ENCODE results near the gene SDK1. TPM values are rescaled to one million over a fixed set of nuclear protein-coding genes. Genes with fewer than 3 reads are reported as not detected.

SDK1 gene
- total RNA-seq, 2 experiments from 2014 or later: 0.19 to 0.36 TPM

DNA sequence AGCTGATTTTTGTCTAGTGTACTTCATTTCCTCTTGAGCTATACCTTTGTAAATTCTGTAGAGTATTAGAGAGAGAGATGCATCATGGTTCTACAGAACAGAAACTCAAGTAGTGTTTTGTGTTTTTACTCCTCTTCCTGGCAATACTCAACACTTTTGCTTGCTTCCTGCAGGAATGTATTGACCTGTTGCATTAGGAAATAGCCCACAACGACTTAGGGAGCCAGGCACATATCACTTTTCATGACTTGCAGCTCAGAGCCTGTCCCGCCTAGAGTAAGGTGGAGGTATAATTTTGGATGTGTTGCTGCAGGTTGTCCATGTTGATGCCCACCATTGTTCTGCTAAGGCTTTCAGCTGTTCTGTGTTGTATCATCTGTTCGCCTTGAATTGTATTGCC lies 216.3 kb downstream of the SDK1 start:
- POLR2A ChIA-PET: interaction anchor here (1.1 kb wide), 1 partner anchor 653 kb away, joined by 3 read pairs; no protein-coding TSS in a partner anchor

DNA sequence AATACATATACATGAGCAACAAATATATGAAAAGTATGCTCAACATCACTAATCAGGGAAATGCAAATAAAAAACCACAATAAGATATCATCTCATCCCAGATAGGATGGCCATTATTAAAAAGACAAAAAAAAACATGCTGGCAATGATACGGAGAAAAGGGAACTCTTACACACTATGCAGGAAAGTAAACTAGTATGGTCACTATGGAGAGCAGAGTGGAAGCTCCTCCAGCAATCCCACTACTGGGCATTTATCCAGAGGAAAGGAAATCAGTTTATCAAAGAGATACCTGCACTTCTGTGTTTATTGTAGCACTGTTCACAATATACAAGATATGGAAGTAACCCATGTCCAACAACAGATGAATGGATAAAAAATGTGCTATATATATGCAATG lies 217.5 kb downstream of the SDK1 start:
- H3K4me3 ChIP-seq (ENCODE audit: low read depth, low read length, poor library complexity, severe bottlenecking): no peak overlapping the region
- no peaks in the 10 kb centered on the region for H3K9me3 ChIP-seq (ENCODE audit: low read length)
- no TSS peak for BruUV-seq (replicated peaks)
- DNase-seq (ENCODE audit: low spot score): no peak
- H3K9me2 ChIP-seq (ENCODE audit: insufficient read depth, low read length): no peaks in the 10 kb centered on the region
- intact Hi-C loops (cut with micrococcal nuclease; ENCODE audit: unreplicated experiment): no loop called here
- no peaks in the 10 kb centered on the region for H4K20me1 ChIP-seq (ENCODE audit: insufficient read depth, low read length)
- no peaks in the 10 kb centered on the region for H3K36me3 ChIP-seq (ENCODE audit: insufficient read depth, low read length)
- H3K27ac ChIP-seq (ENCODE audit: low read depth, low read length, poor library complexity, severe bottlenecking): no peak overlapping the region
- H3K79me2 ChIP-seq (ENCODE audit: insufficient read depth, low read depth, low read length): no peaks in the 10 kb centered on the region
- no peak for TF ChIP-seq EZH2phosphoT487 (IDR thresholded peaks at IDR 0.05; ENCODE audit: borderline replicate concordance, low read depth, low read length)
- TF ChIP-seq, protein P1, sequence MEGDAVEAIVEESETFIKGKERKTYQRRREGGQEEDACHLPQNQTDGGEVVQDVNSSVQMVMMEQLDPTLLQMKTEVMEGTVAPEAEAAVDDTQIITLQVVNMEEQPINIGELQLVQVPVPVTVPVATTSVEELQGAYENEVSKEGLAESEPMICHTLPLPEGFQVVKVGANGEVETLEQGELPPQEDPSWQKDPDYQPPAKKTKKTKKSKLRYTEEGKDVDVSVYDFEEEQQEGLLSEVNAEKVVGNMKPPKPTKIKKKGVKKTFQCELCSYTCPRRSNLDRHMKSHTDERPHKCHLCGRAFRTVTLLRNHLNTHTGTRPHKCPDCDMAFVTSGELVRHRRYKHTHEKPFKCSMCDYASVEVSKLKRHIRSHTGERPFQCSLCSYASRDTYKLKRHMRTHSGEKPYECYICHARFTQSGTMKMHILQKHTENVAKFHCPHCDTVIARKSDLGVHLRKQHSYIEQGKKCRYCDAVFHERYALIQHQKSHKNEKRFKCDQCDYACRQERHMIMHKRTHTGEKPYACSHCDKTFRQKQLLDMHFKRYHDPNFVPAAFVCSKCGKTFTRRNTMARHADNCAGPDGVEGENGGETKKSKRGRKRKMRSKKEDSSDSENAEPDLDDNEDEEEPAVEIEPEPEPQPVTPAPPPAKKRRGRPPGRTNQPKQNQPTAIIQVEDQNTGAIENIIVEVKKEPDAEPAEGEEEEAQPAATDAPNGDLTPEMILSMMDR (conservative IDR thresholded peaks at IDR 0.05; ENCODE audit: low read length): no peak
- POLR2A ChIA-PET: no interaction called here
- no peaks in the 10 kb centered on the region for H3K4me1 ChIP-seq (ENCODE audit: insufficient read depth, low read length, poor library complexity, severe bottlenecking)
- H2AFZ ChIP-seq (ENCODE audit: low read length): no peak overlapping the region
- H3K4me2 ChIP-seq (ENCODE audit: low read length): no peak overlapping the region
- CTCF ChIA-PET (ENCODE audit: unreplicated experiment): no interaction called here

More for the DNA sequence above, 216.3 kb downstream of the SDK1 start:
- no peaks in the 10 kb centered on the region for H3K36me3 ChIP-seq (ENCODE audit: insufficient read depth, low read length)
- H4K20me1 ChIP-seq (ENCODE audit: insufficient read depth, low read length): no peaks in the 10 kb centered on the region
- H3K4me1 ChIP-seq (ENCODE audit: insufficient read depth, low read length, poor library complexity, severe bottlenecking): no peaks in the 10 kb centered on the region
- intact Hi-C loops (cut with micrococcal nuclease; ENCODE audit: unreplicated experiment): no loop called here
- H3K4me2 ChIP-seq (ENCODE audit: low read length): no peak overlapping the region
- H3K9me2 ChIP-seq (ENCODE audit: insufficient read depth, low read length): no peaks in the 10 kb centered on the region
- CTCF ChIA-PET (ENCODE audit: unreplicated experiment): no interaction called here
- no peak for DNase-seq (ENCODE audit: low spot score)
- TF ChIP-seq EZH2phosphoT487 (IDR thresholded peaks at IDR 0.05; ENCODE audit: borderline replicate concordance, low read depth, low read length): no peak
- TF ChIP-seq, protein P1 (conservative IDR thresholded peaks at IDR 0.05; ENCODE audit: low read length): no peak
- H3K4me3 ChIP-seq (ENCODE audit: low read depth, low read length, poor library complexity, severe bottlenecking): no peak overlapping the region
- H3K27ac ChIP-seq (ENCODE audit: low read depth, low read length, poor library complexity, severe bottlenecking): no peak overlapping the region
- H3K9me3 ChIP-seq (ENCODE audit: low read length): no peaks in the 10 kb centered on the region
- no peak overlapping the region for H2AFZ ChIP-seq (ENCODE audit: low read length)
- no TSS peak for BruUV-seq (replicated peaks)
- no peaks in the 10 kb centered on the region for H3K79me2 ChIP-seq (ENCODE audit: insufficient read depth, low read depth, low read length)

DNA sequence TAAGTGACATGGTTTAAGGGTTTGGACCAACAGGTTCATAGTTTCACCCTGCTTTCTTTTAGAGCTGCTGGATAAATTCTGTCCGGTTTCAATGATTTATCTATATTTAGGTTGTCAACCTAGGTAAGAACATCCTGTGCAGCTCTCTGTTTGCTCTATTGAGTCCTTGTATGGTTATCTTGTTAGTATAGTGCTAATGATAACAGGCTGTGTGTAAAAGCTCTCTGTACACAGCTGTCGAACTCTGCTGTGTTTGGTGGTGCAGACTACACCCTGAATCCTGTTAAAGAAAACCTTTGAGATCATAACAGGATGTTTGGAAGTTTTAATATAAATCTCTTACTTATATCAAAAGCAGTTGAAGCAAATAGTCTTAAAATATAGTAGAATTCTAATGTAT lies 219.2 kb downstream of the SDK1 start:
- H3K9me2 ChIP-seq (ENCODE audit: insufficient read depth, low read length): no peaks in the 10 kb centered on the region
- intact Hi-C loops (cut with micrococcal nuclease; ENCODE audit: unreplicated experiment): no loop called here
- DNase-seq (ENCODE audit: low spot score): no peak
- POLR2A ChIA-PET: no interaction called here
- no peaks in the 10 kb centered on the region for H3K9me3 ChIP-seq (ENCODE audit: low read length)
- H3K79me2 ChIP-seq (ENCODE audit: insufficient read depth, low read depth, low read length): no peaks in the 10 kb centered on the region
- no peak overlapping the region for H3K27ac ChIP-seq (ENCODE audit: low read depth, low read length, poor library complexity, severe bottlenecking)
- CTCF ChIA-PET (ENCODE audit: unreplicated experiment): no interaction called here
- H3K4me2 ChIP-seq (ENCODE audit: low read length): no peak overlapping the region
- no peaks in the 10 kb centered on the region for H4K20me1 ChIP-seq (ENCODE audit: insufficient read depth, low read length)
- H3K4me3 ChIP-seq (ENCODE audit: low read depth, low read length, poor library complexity, severe bottlenecking): no peak overlapping the region
- no peaks in the 10 kb centered on the region for H3K36me3 ChIP-seq (ENCODE audit: insufficient read depth, low read length)
- no peaks in the 10 kb centered on the region for H3K4me1 ChIP-seq (ENCODE audit: insufficient read depth, low read length, poor library complexity, severe bottlenecking)
- BruUV-seq (replicated peaks): no TSS peak
- no peak overlapping the region for H2AFZ ChIP-seq (ENCODE audit: low read length)
- TF ChIP-seq EZH2phosphoT487 (IDR thresholded peaks at IDR 0.05; ENCODE audit: borderline replicate concordance, low read depth, low read length): no peak
- TF ChIP-seq, protein P1 (conservative IDR thresholded peaks at IDR 0.05; ENCODE audit: low read length): no peak

All from OCI-LY7 (cell line).